A549 (cell line): ENCODE data around the gene ERLIN1. TPM values are rescaled to one million over a fixed set of nuclear protein-coding genes. Genes with fewer than 3 reads are reported as not detected.
"Not testable (repeated sequence)": the region's sequence is repeated elsewhere in the genome, so short reads cannot be mapped to it uniquely, and the experiment has no call there.

ENCODE experiments used
- ATAC-seq, 2 experiments: fragments of 200-7000 bp in 1 of 2; fragments of >200 bp in 1 of 2; cut with Nextera tagmentation in 1 of 2; cut with Tn5 transposase in 1 of 2; 3 replicates each; pipeline versions ENCODE4 v1.8.0 to v1.9.1; 2018 to 2020; ENCODE audit warnings: mild to moderate bottlenecking in 1 of 2, moderate library complexity in 1 of 2
- CTCF ChIA-PET: fragments of 300-600 bp; sonication (Branson Sonifier 250); formaldehyde crosslinking; extraction: SDS; loops from one replicate; lab custom pipeline; 2021; ENCODE audit warnings: antibody characterized with exemption, inconsistent platforms; lab: Yijun Ruan, JAX
- POLR2A ChIA-PET: fragments of 350-600 bp; formaldehyde crosslinking; extraction: SDS; loops from one replicate; lab custom pipeline; 2021; ENCODE audit warnings: antibody characterized with exemption, inconsistent platforms; lab: Yijun Ruan, JAX
- DNase-seq, 2 experiments: peaks; one replicate each; pipeline versions ENCODE4 v3.0.0 to v3.0.0-alpha.2; 2011 to 2016; ENCODE audit warnings: low read depth in 1 of 2, low spot score in 1 of 2
- FAIRE-seq: peaks from 2 replicates; lab custom pipeline; 2011; peaks lifted over from hg19 to GRCh38; lab: Jason Lieb, UNC
- H3K27ac ChIP-seq, 2 experiments: fragments of >200 bp; sonication (Bioruptor Twin); formaldehyde crosslinking; 3 replicates each; pipeline ENCODE4 v1.5.1; 2016 to 2017
- H3K4me1 ChIP-seq: fragments of >200 bp; sonication (Bioruptor Twin); formaldehyde crosslinking; 3 replicates; pipeline ENCODE4 v1.6.1; 2016
- H3K4me2 ChIP-seq: fragments of >200 bp; sonication (Bioruptor Twin); formaldehyde crosslinking; 3 replicates; pipeline ENCODE4 v1.6.1; 2016
- H3K4me3 ChIP-seq: fragments of >200 bp; sonication (Bioruptor Twin); formaldehyde crosslinking; 3 replicates; pipeline ENCODE4 v1.5.1; 2016
- H3K9me3 ChIP-seq: fragments of >200 bp; sonication (Bioruptor Twin); formaldehyde crosslinking; 3 replicates; pipeline ENCODE4 v1.6.1; 2016
- BHLHE40 ChIP-seq: IDR thresholded peaks from 2 replicates; pipeline ENCODE4 v1.6.1; 2012; ENCODE audit warnings: low read depth, low read length, inconsistent platforms
- CBX2 ChIP-seq: fragments of 200-600 bp; sonication (generic); IDR thresholded peaks from 2 replicates; pipeline ENCODE4 v1.6.1; 2016; ENCODE audit warnings: low read depth, mild to moderate bottlenecking, borderline replicate concordance
- CEBPB ChIP-seq, 2 experiments: fragments of >200 bp in 1 of 2; sonication (Bioruptor Twin) in 1 of 2; formaldehyde crosslinking in 1 of 2; IDR thresholded peaks; 2 replicates each; pipeline ENCODE4 v1.6.1; 2012 to 2016
- CHD4 ChIP-seq: fragments of 200-600 bp; sonication (generic); IDR thresholded peaks from 2 replicates; pipeline ENCODE4 v1.6.1; 2016; ENCODE audit warnings: antibody characterized with exemption, mild to moderate bottlenecking, borderline replicate concordance
- EHF ChIP-seq: fragments of 250-450 bp; sonication (Bioruptor Pico); IDR thresholded peaks from 2 replicates; pipeline ENCODE4 v1.5.0; 2020; ENCODE audit warnings: mild to moderate bottlenecking
- EHMT2 ChIP-seq: fragments of 200-600 bp; sonication (generic); IDR thresholded peaks from 2 replicates; pipeline ENCODE4 v1.6.1; 2016; ENCODE audit warnings: antibody characterized with exemption, low read depth, mild to moderate bottlenecking, moderate library complexity
- EP300 ChIP-seq, 2 experiments: fragments of >200 bp; sonication (Bioruptor Twin); formaldehyde crosslinking; IDR thresholded peaks; 2 replicates in 1 of 2; 3 replicates in 1 of 2; pipeline ENCODE4 v1.6.1; 2016 to 2017
- ESRRA ChIP-seq: fragments of 150-350 bp; IDR thresholded peaks from 2 replicates; pipeline ENCODE4 v1.6.1; 2014; ENCODE audit warnings: mild to moderate bottlenecking, low read length, borderline replicate concordance
- HOXB13 ChIP-seq: fragments of 250-450 bp; sonication (Bioruptor Pico); IDR thresholded peaks from 2 replicates; pipeline ENCODE4 v1.5.0; 2020; ENCODE audit warnings: low read depth, mild to moderate bottlenecking, moderate library complexity
- HOXB5 ChIP-seq: fragments of 250-450 bp; sonication (Bioruptor Pico); IDR thresholded peaks from 2 replicates; pipeline ENCODE4 v1.5.0; 2020; ENCODE audit warnings: mild to moderate bottlenecking, moderate library complexity
- KDM1A ChIP-seq: fragments of 200-600 bp; sonication (generic); IDR thresholded peaks from 2 replicates; pipeline ENCODE4 v1.6.1; 2016; ENCODE audit warnings: low read depth, mild to moderate bottlenecking
- KDM5A ChIP-seq: fragments of 200-600 bp; sonication (generic); IDR thresholded peaks from 2 replicates; pipeline ENCODE4 v1.6.1; 2016; ENCODE audit warnings: antibody characterized with exemption, mild to moderate bottlenecking
- MAZ ChIP-seq: fragments of 150-350 bp; IDR thresholded peaks from 2 replicates; pipeline ENCODE4 v1.6.1; 2014; ENCODE audit warnings: antibody characterized with exemption, low read depth, low read length, borderline replicate concordance
- MYC ChIP-seq: IDR thresholded peaks from 2 replicates; pipeline ENCODE4 v1.6.1; 2012; ENCODE audit warnings: mild to moderate bottlenecking, inconsistent platforms, low read length, improper control_type of control experiment, borderline replicate concordance
- RARB ChIP-seq: fragments of 250-450 bp; sonication (Bioruptor Pico); IDR thresholded peaks from 2 replicates; pipeline ENCODE4 v1.8.0; 2021; ENCODE audit warnings: mild to moderate bottlenecking, moderate library complexity
- RFX5 ChIP-seq: fragments of 450-650 bp; IDR thresholded peaks from 2 replicates; pipeline ENCODE4 v1.7.1; 2014; ENCODE audit warnings: antibody characterized with exemption, mild to moderate bottlenecking, moderate library complexity
- RNF2 ChIP-seq: fragments of 200-600 bp; sonication (generic); IDR thresholded peaks from 2 replicates; pipeline ENCODE4 v1.6.1; 2016; ENCODE audit warnings: low read depth, mild to moderate bottlenecking, antibody characterized with exemption, moderate library complexity, borderline replicate concordance
- ZFP36 ChIP-seq: fragments of 450-650 bp; IDR thresholded peaks from 2 replicates; pipeline ENCODE4 v1.6.1; 2014; ENCODE audit warnings: borderline replicate concordance; ENCODE audit not compliant: partially characterized antibody
- ZNF302 ChIP-seq: fragments of 250-450 bp; sonication (Bioruptor Pico); IDR thresholded peaks from 2 replicates; pipeline ENCODE4 v1.9.0; 2021; ENCODE audit warnings: inconsistent platforms, mild to moderate bottlenecking, moderate library complexity
- WGBS: methylation state at CpG from one replicate; pipeline ENCODE4 v1.1.6; 2017; ENCODE audit errors: missing lambda C conversion rate; 5-methylcytosine and 5-hydroxymethylcytosine counted together
- polyA plus RNA-seq, 4 experiments: library from polyadenylated mRNA; depleted of rRNA in 3 of 4; stranded (reverse); fragments of >200 nt; fragmentation: RNase III in 1 of 4; extraction: RNeasy Plus Mini Kit Qiagen cat#74134 plus additional on column Dnase treatment in 1 of 4; gene quantifications; 2 replicates in 3 of 4; 3 replicates in 1 of 4; pipeline ENCODE4 v1.2.3, GENCODE V29; 2011 to 2017
- TF ChIP-seq, protein P1 (sequence below): fragments of >200 bp; sonication (Bioruptor Twin); formaldehyde crosslinking; IDR thresholded peaks from 3 replicates; pipeline ENCODE4 v1.6.1; 2016
- TF ChIP-seq, protein P2 (sequence below): IDR thresholded peaks from 2 replicates; pipeline ENCODE4 v1.6.1; 2012
- TF ChIP-seq, protein P3 (sequence below): IDR thresholded peaks from 2 replicates; pipeline ENCODE4 v1.6.1; 2012; ENCODE audit warnings: low read depth, borderline replicate concordance

ERLIN1 gene
- polyA plus RNA-seq, 2 of the 4 experiments (the other 2 are of a cell fraction), result 62.8 to 78.4 TPM

DNA sequence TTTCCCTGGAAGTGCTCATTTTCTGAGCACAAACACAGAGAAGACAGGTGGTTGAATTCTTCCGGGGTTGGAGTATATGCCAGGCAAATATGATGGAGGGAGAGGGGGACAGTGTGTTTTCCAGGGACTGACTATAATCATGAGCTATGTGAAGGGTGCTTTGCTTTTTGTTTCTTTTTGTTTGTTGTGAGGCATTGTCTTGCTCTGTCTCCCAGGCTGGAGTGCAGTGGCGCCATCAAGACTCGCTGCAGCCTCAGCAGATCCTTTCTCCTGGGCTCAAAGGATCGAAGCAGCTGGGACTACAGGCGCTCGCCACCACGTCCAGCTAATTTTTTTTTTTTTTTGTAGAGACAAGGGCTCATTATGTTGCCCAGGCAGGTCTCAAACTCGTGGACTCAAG lies 56.9 kb downstream of the ERLIN1 start:
- H3K9me3 ChIP-seq, result no peaks in the 10 kb centered on the region
- H3K4me2 ChIP-seq, result no peak overlapping the region
- no peaks in the 10 kb centered on the region for H3K4me1 ChIP-seq
- no peak for DNase-seq
- TF ChIP-seq ZNF302 (no peak), RNF2 (no peak), RFX5 (no peak), CHD4 (no peak), BHLHE40 (no peak), HOXB5 (CRISPR knock-in tag) (no peak), EHF (CRISPR knock-in tag) (no peak), RARB (CRISPR knock-in tag) (no peak), MAZ (no peak), CBX2 (no peak), KDM5A (no peak), HOXB13 (no peak), ZFP36 (no peak), EHMT2 (no peak), KDM1A (no peak), EP300 (IDR thresholded peaks at IDR 0.05) (no peak), ESRRA (no peak)
- TF ChIP-seq, protein P1, sequence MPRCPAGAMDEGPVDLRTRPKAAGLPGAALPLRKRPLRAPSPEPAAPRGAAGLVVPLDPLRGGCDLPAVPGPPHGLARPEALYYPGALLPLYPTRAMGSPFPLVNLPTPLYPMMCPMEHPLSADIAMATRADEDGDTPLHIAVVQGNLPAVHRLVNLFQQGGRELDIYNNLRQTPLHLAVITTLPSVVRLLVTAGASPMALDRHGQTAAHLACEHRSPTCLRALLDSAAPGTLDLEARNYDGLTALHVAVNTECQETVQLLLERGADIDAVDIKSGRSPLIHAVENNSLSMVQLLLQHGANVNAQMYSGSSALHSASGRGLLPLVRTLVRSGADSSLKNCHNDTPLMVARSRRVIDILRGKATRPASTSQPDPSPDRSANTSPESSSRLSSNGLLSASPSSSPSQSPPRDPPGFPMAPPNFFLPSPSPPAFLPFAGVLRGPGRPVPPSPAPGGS, result no peak
- TF ChIP-seq, protein P2, sequence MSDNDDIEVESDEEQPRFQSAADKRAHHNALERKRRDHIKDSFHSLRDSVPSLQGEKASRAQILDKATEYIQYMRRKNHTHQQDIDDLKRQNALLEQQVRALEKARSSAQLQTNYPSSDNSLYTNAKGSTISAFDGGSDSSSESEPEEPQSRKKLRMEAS, result no peak
- TF ChIP-seq, protein P3, sequence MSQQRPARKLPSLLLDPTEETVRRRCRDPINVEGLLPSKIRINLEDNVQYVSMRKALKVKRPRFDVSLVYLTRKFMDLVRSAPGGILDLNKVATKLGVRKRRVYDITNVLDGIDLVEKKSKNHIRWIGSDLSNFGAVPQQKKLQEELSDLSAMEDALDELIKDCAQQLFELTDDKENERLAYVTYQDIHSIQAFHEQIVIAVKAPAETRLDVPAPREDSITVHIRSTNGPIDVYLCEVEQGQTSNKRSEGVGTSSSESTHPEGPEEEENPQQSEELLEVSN, result no peak
- CTCF ChIA-PET, result interaction anchor here (0.6 kb wide), 1 partner anchor 232 kb away, joined by 3 read pairs; no protein-coding TSS in a partner anchor
- no peak overlapping the region for H3K4me3 ChIP-seq
- 75% methylated on average over 7 of the region's 8 CpGs for WGBS
- POLR2A ChIA-PET, result no interaction called here
- no peak overlapping the region for H3K27ac ChIP-seq
- peak in 1 of 2 experiments; percentile 23; a peak in 3 of 6 replicates for ATAC-seq
- no peak for FAIRE-seq

DNA sequence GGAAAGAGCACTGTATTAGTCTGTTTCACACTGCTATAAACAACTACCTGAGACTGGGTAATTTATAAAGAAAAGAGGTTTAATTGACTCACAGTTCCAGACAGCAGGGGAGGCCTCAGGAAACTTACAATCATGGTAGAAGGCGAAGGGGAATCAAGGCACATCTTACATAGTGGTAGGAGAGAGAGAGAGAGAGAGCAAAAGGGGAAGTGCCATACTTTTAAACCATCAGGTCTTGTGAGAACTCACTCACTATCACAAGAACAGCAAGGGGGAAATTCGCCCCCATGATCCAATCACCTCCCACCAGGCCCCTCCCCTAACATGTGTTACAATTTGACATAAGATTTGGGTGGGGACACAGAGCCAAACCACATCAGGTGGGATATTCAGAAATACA lies 60.5 kb downstream of the ERLIN1 start:
- H3K4me3 ChIP-seq, H3K9me3 ChIP-seq, H3K27ac ChIP-seq, CTCF ChIA-PET, ATAC-seq, DNase-seq, H3K4me1 ChIP-seq, FAIRE-seq, POLR2A ChIA-PET, H3K4me2 ChIP-seq: not testable (repeated sequence)
- WGBS, result 47% methylated on average over 2 of the region's 2 CpGs

DNA sequence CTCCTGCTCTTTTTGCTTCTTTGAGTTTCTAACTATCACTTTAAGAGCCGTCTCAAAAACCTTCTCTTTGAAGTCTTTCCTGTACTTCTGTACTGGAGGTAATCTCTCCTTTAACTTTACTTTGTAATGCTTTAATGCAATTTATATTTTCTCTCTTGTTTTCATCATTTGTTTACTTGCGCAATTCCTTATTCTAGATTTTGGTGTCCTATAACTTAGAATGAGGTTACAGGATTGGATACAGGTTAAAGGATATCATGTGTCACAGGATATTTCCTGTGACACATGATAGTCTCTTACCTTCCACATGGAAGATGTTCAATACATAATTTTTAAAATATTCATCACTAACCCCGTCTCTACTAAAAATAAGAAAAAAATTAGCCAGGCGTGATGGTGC lies 61.7 kb downstream of the ERLIN1 start:
- WGBS, result 53% methylated on average over 4 of the region's 4 CpGs
- ATAC-seq (no peak), FAIRE-seq (no peak), DNase-seq (no peak)
- no peak overlapping the region for H3K4me2 ChIP-seq
- no peak overlapping the region for H3K27ac ChIP-seq
- no peaks in the 10 kb centered on the region for H3K4me1 ChIP-seq
- no peak overlapping the region for H3K4me3 ChIP-seq
- TF ChIP-seq CEBPB (IDR thresholded peaks at IDR 0.05) (peak in 1 of 2 experiments; percentile 18; a peak in 1 of 4 replicates), KDM1A (no peak), MYC (no peak), EP300 (IDR thresholded peaks at IDR 0.05) (no peak)
- TF ChIP-seq, protein P2, result no peak
- ChIA-PET CTCF (interaction anchor here (0.9 to 1.9 kb wide), 2 partner anchors 47 to 278 kb away, joined by 3 to 5 read pairs; no protein-coding TSS in a partner anchor), POLR2A (no interaction called here)
- H3K9me3 ChIP-seq, result no peaks in the 10 kb centered on the region
